Measurements from ENCODE around the gene FFAR3. TPM values are rescaled to one million over a fixed set of nuclear protein-coding genes. Genes with fewer than 3 reads are reported as not detected.

Gene FFAR3
- polyA plus RNA-seq, 2 of the 4 experiments (the other 2 are of a cell fraction) = not detected

DNA sequence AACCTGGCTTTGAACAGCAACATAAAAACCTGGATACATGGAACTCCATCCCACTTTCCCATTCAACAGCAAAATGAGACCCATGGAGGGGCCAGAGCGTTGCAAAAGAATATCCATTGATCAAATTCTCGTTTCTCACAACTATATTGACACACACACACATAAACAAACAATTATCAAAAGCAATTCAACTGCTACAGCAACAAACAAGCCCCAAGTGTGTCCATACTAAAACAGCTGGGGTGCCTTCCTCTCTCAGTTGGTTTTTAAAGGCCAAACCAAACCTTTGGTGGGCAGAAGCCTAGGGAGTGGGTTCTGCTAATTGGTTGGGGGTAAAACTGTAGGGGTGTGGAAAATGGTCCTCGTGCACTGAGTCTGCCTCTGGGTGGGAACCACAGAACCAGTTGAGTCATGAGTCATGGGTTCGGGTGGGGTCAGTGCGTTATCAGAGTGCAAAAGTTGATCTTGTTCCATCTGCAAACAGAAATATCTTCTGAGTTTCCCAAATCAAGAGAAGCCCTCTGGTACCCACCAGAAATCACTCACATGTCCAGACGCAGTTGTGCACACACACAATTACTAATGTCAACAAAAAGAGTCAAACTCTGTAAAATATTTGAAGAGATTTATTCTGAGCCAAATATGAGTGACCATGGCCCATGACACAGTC, 31.1 kb downstream of the FFAR3 start:
- H3K4me3 ChIP-seq = no peak overlapping the region
- H3K9me3 ChIP-seq = peaks cover 42% of the 10 kb centered on the region
- no peak for DNase-seq (ENCODE audit: low read depth in 1 of 2, low spot score in 1 of 2)
- FAIRE-seq = no peak
- H3K27ac ChIP-seq = no peak overlapping the region
- POLR2A ChIA-PET = no interaction called here
- H3K4me2 ChIP-seq = no peak overlapping the region
- 7% methylated on average over 6 of the region's 6 CpGs for whole genome bisulfite sequencing (ENCODE audit: missing lambda C conversion rate)
- ATAC-seq = no peak
- no peaks in the 10 kb centered on the region for H3K4me1 ChIP-seq
- TF ChIP-seq, protein P1, sequence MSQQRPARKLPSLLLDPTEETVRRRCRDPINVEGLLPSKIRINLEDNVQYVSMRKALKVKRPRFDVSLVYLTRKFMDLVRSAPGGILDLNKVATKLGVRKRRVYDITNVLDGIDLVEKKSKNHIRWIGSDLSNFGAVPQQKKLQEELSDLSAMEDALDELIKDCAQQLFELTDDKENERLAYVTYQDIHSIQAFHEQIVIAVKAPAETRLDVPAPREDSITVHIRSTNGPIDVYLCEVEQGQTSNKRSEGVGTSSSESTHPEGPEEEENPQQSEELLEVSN (IDR thresholded peaks at IDR 0.05; ENCODE audit: borderline replicate concordance, low read depth) = no peak
- TF ChIP-seq MAZ (IDR thresholded peaks at IDR 0.05; ENCODE audit: borderline replicate concordance, low read depth, low read length) = no peak
- TF ChIP-seq HEYL (CRISPR knock-in tag; IDR thresholded peaks at IDR 0.05) = no peak
- no peak for TF ChIP-seq RAD21 (conservative IDR thresholded peaks at IDR 0.05 in 1 of 2, IDR thresholded peaks at IDR 0.05 in 1 of 2)
- no peak for TF ChIP-seq JUN (IDR thresholded peaks at IDR 0.05)
- no peak for TF ChIP-seq MYC (IDR thresholded peaks at IDR 0.05; ENCODE audit: borderline replicate concordance, low read length)
- TF ChIP-seq, protein P2, sequence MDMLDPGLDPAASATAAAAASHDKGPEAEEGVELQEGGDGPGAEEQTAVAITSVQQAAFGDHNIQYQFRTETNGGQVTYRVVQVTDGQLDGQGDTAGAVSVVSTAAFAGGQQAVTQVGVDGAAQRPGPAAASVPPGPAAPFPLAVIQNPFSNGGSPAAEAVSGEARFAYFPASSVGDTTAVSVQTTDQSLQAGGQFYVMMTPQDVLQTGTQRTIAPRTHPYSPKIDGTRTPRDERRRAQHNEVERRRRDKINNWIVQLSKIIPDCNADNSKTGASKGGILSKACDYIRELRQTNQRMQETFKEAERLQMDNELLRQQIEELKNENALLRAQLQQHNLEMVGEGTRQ (IDR thresholded peaks at IDR 0.05) = no peak
- no peak for TF ChIP-seq ESRRA (IDR thresholded peaks at IDR 0.05; ENCODE audit: borderline replicate concordance, low read length)
- TF ChIP-seq CHD4 (IDR thresholded peaks at IDR 0.05; ENCODE audit: borderline replicate concordance) = no peak
- TF ChIP-seq HOXB5 (CRISPR knock-in tag; IDR thresholded peaks at IDR 0.05) = no peak
- TF ChIP-seq RARB (CRISPR knock-in tag; IDR thresholded peaks at IDR 0.05) = no peak
- CTCF ChIA-PET = interaction anchor here (0.8 to 3.1 kb wide), 7 partner anchors 8 to 109 kb away, joined by 3 to 12 read pairs (median 3); no protein-coding TSS in a partner anchor

- Histone ChIP-seq H3K4me3 (no peak overlapping the region), H3K4me2 (no peak overlapping the region), H3K27ac (no peak overlapping the region), H3K4me1 (no peaks in the 10 kb centered on the region), H3K9me3 (peaks cover 9% of the 10 kb centered on the region; the same call in 1 of the 3 replicates)
- ATAC-seq (no peak), FAIRE-seq (peak; percentile 7), DNase-seq (ENCODE audit: low read depth in 1 of 2, low spot score in 1 of 2) (no peak)
- TF ChIP-seq MYC (IDR thresholded peaks at IDR 0.05; ENCODE audit: borderline replicate concordance, low read length) (no peak), MAX (IDR thresholded peaks at IDR 0.05) (no peak), FOSL2 (IDR thresholded peaks at IDR 0.05) (no peak), FOSL2 (CRISPR knock-in tag; IDR thresholded peaks at IDR 0.05) (no peak)
- TF ChIP-seq, protein P2 (IDR thresholded peaks at IDR 0.05) = no peak
- TF ChIP-seq, protein P3, sequence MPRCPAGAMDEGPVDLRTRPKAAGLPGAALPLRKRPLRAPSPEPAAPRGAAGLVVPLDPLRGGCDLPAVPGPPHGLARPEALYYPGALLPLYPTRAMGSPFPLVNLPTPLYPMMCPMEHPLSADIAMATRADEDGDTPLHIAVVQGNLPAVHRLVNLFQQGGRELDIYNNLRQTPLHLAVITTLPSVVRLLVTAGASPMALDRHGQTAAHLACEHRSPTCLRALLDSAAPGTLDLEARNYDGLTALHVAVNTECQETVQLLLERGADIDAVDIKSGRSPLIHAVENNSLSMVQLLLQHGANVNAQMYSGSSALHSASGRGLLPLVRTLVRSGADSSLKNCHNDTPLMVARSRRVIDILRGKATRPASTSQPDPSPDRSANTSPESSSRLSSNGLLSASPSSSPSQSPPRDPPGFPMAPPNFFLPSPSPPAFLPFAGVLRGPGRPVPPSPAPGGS (IDR thresholded peaks at IDR 0.05) = no peak
- ChIA-PET POLR2A (no interaction called here), CTCF (interaction anchor here (1.0 kb wide), 1 partner anchor 41 kb away, joined by 3 read pairs; no protein-coding TSS in a partner anchor)
- 55% methylated on average over 5 of the region's 5 CpGs for WGBS (ENCODE audit: missing lambda C conversion rate)
Measured at GRCh38 chr19:35392742-35393715, 34.8 kb downstream of the FFAR3 start.

Data from A549 (cell line).